SKM-1 treated with dmso at 0.1 percent for 144 hours (cell line): Measurements from ENCODE around the gene DAND5.

Experiments
- DNase-seq: peaks from one replicate; lab custom pipeline; 2025; ENCODE audit not compliant: unreplicated experiment; lab: John Stamatoyannopoulos, UW

Gene DAND5

GRCh38 chr19:12991296-12991695 is 21.9 kb downstream of the DAND5 start:
- DNase-seq: no peak

GRCh38 chr19:12992729-12993128 is 23.4 kb downstream of the DAND5 start:
- no peak for DNase-seq

GRCh38 chr19:12993562-12993961 is 24.2 kb downstream of the DAND5 start:
- DNase-seq: no peak

- peak; percentile 26 for DNase-seq
Observed at GRCh38 chr19:12994701-12995595, 25.6 kb downstream of the DAND5 start, which contains the start of gene NFIX. Gene NFIX (plus strand): TSS chr19:12995475. CDS start chr19:12995838, 363 bp downstream.

- no peak for DNase-seq
Observed at GRCh38 chr19:12995596-12996405, 26.4 kb downstream of the DAND5 start.

- no peak for DNase-seq
Observed at GRCh38 chr19:12996406-12997094, 27.2 kb downstream of the DAND5 start.

GRCh38 chr19:12997179-12997966 is 28.0 kb downstream of the DAND5 start:
- no peak for DNase-seq

- no peak for DNase-seq
Observed at GRCh38 chr19:12997967-12998940, 28.9 kb downstream of the DAND5 start.

GRCh38 chr19:13001166-13001501 is 31.8 kb downstream of the DAND5 start:
- no peak for DNase-seq

- DNase-seq: no peak
Observed at GRCh38 chr19:13001502-13002165, 32.3 kb downstream of the DAND5 start.

GRCh38 chr19:13002166-13002898 is 33.0 kb downstream of the DAND5 start:
- no peak for DNase-seq

GRCh38 chr19:13003081-13003480 is 33.7 kb downstream of the DAND5 start:
- DNase-seq: no peak

GRCh38 chr19:13004273-13004672 is 34.9 kb downstream of the DAND5 start:
- no peak for DNase-seq

GRCh38 chr19:13005253-13005652 is 35.9 kb downstream of the DAND5 start:
- DNase-seq: no peak

- no peak for DNase-seq
Observed at GRCh38 chr19:13005861-13006370, 36.5 kb downstream of the DAND5 start.

GRCh38 chr19:13006431-13007281 is 37.3 kb downstream of the DAND5 start:
- DNase-seq: no peak
